GM12878 (cell line): ENCODE results near the gene KLF15. TPM values are rescaled to one million over a fixed set of nuclear protein-coding genes. Genes with fewer than 3 reads are reported as not detected.

Experiments used
- ATAC-seq: fragments of 200-7000 bp; cut with Tn5 transposase; 3 replicates; pipeline ENCODE4 v1.9.1; 2020; ENCODE audit warnings: mild to moderate bottlenecking, moderate library complexity
- BruUV-seq: library from RNA; stranded (reverse); fragments of 400-500 nt; replicated peaks from 2 replicates; lab custom pipeline; 2021; lab: Mats Ljungman, UMichigan
- CTCF ChIA-PET: fragments of 300-600 bp; sonication (Branson Sonifier 250); formaldehyde crosslinking; extraction: SDS; loops from one replicate; lab custom pipeline; 2021; ENCODE audit warnings: inconsistent platforms; lab: Yijun Ruan, JAX
- POLR2A ChIA-PET: fragments of 350-600 bp; formaldehyde crosslinking; extraction: SDS; loops from one replicate; lab custom pipeline; 2021; ENCODE audit warnings: inconsistent platforms; lab: Charles Lee
- RAD21 ChIA-PET: fragments of 300-600 bp; sonication (Branson Sonifier 250); formaldehyde crosslinking; loops from one replicate; lab custom pipeline; 2023; ENCODE audit warnings: antibody characterized with exemption; ENCODE audit not compliant: unreplicated experiment; lab: Charles Lee
- SMC1A ChIA-PET: fragments of 300-600 bp; sonication (Branson Sonifier 250); formaldehyde crosslinking; loops from one replicate; lab custom pipeline; 2023; ENCODE audit not compliant: unreplicated experiment, uncharacterized antibody; lab: Charles Lee
- DNase-seq: peaks from one replicate; pipeline ENCODE4 v3.0.0-alpha.2; 2011; ENCODE audit warnings: low read depth, low spot score
- FAIRE-seq: peaks from 3 replicates; lab custom pipeline; 2011; peaks lifted over from hg19 to GRCh38; lab: Jason Lieb, UNC
- H2AFZ ChIP-seq: 2 replicates; pipeline ENCODE4 v1.6.0; 2011; ENCODE audit warnings: low read depth, low read length, control low read depth; ENCODE audit not compliant: control insufficient read depth
- H3K27ac ChIP-seq: 2 replicates; pipeline ENCODE4 v1.5.1; 2011; ENCODE audit warnings: control low read depth; ENCODE audit not compliant: control insufficient read depth, insufficient read depth
- H3K27me3 ChIP-seq, 2 experiments: replicated peaks in 1 of 2; 2 replicates each; pipeline versions ENCODE4 v1.6.0 to v1.6.1; 2011; ENCODE audit warnings: low read length in 1 of 2; ENCODE audit not compliant: control insufficient read depth in 2 of 2, insufficient read depth in 2 of 2
- H3K36me3 ChIP-seq, 2 experiments: 2 replicates each; pipeline ENCODE4 v1.5.1; 2011; ENCODE audit warnings: low read length in 1 of 2; ENCODE audit not compliant: control insufficient read depth in 2 of 2, insufficient read depth in 2 of 2
- H3K4me1 ChIP-seq: 2 replicates; pipeline ENCODE4 v1.6.1; 2011; ENCODE audit warnings: mild to moderate bottlenecking, low read length, moderate library complexity, mixed read lengths; ENCODE audit not compliant: control insufficient read depth, insufficient read depth
- H3K4me2 ChIP-seq: 2 replicates; pipeline ENCODE4 v1.6.0; 2011; ENCODE audit warnings: control low read depth; ENCODE audit not compliant: control insufficient read depth, insufficient read depth
- H3K4me3 ChIP-seq: fragments of 200-600 bp; sonication (generic); 2 replicates; pipeline ENCODE4 v1.5.1; 2016
- H3K79me2 ChIP-seq: 2 replicates; pipeline ENCODE4 v1.6.0; 2011; ENCODE audit warnings: low read length; ENCODE audit not compliant: control insufficient read depth, insufficient read depth
- H3K9ac ChIP-seq: 2 replicates; pipeline ENCODE4 v1.8.0; 2011; ENCODE audit warnings: low read length, control low read depth, mixed read lengths; ENCODE audit not compliant: control insufficient read depth, insufficient read depth
- H3K9me3 ChIP-seq: replicated peaks from 3 replicates; pipeline ENCODE4 v1.5.1; 2011; ENCODE audit warnings: mild to moderate bottlenecking, low read length; ENCODE audit not compliant: control insufficient read depth, insufficient read depth
- H4K20me1 ChIP-seq: 2 replicates; pipeline ENCODE4 v1.6.0; 2011; ENCODE audit not compliant: control insufficient read depth, insufficient read depth
- BMI1 ChIP-seq: fragments of 450-650 bp; IDR thresholded peaks from 2 replicates; pipeline ENCODE4 v1.6.1; 2016; ENCODE audit warnings: mild to moderate bottlenecking, moderate library complexity, borderline replicate concordance
- CBX3 ChIP-seq: fragments of 200-600 bp; sonication (generic); IDR thresholded peaks from 2 replicates; pipeline ENCODE4 v1.6.1; 2016; ENCODE audit warnings: low read depth, borderline replicate concordance
- CEBPB ChIP-seq, 2 experiments: fragments of 150-350 bp in 1 of 2; IDR thresholded peaks; 2 replicates each; pipeline ENCODE4 v1.6.1; 2012 to 2014; ENCODE audit warnings: low read depth in 2 of 2, low read length in 2 of 2, borderline replicate concordance in 1 of 2, inconsistent platforms in 1 of 2
- CREB1 ChIP-seq: IDR thresholded peaks from 2 replicates; pipeline ENCODE4 v1.6.1; 2012; ENCODE audit warnings: low read depth, mild to moderate bottlenecking, inconsistent platforms
- ESRRA ChIP-seq: IDR thresholded peaks from 2 replicates; pipeline ENCODE4 v1.6.1; 2012; ENCODE audit warnings: mild to moderate bottlenecking, low read length, improper control_type of control experiment
- EZH2 ChIP-seq: IDR thresholded peaks from 2 replicates; pipeline ENCODE4 v1.6.1; 2012; ENCODE audit warnings: low read depth, mild to moderate bottlenecking, control low read depth, inconsistent platforms, low read length, borderline replicate concordance; ENCODE audit not compliant: control insufficient read depth
- IRF4 ChIP-seq: IDR thresholded peaks from 2 replicates; pipeline ENCODE4 v1.6.1; 2011; ENCODE audit warnings: low read depth, low read length
- MEF2B ChIP-seq: fragments of 450-650 bp; IDR thresholded peaks from 2 replicates; pipeline ENCODE4 v1.6.1; 2018; ENCODE audit warnings: mild to moderate bottlenecking, moderate library complexity; ENCODE audit not compliant: partially characterized antibody, poor library complexity, severe bottlenecking
- NRF1 ChIP-seq: conservative IDR thresholded peaks from 2 replicates; pipeline ENCODE4 v1.6.1; 2011; ENCODE audit warnings: mild to moderate bottlenecking, low read depth, low read length, improper control_type of control experiment
- POU2F2 ChIP-seq: IDR thresholded peaks from 3 replicates; pipeline ENCODE4 v1.6.1; 2011; ENCODE audit warnings: low read depth, mild to moderate bottlenecking, low read length, borderline replicate concordance
- SIN3A ChIP-seq: IDR thresholded peaks from 2 replicates; pipeline ENCODE4 v1.6.1; 2012; ENCODE audit warnings: low read depth, low read length, improper control_type of control experiment
- SKIL ChIP-seq: fragments of 450-650 bp; IDR thresholded peaks from 2 replicates; pipeline ENCODE4 v1.6.1; 2017; ENCODE audit warnings: mild to moderate bottlenecking, low read depth, inconsistent platforms; ENCODE audit not compliant: poor library complexity, severe bottlenecking
- TBL1XR1 ChIP-seq: IDR thresholded peaks from 2 replicates; pipeline ENCODE4 v1.6.1; 2012; ENCODE audit warnings: low read depth, low read length, improper control_type of control experiment
- TCF3 ChIP-seq: IDR thresholded peaks from 2 replicates; pipeline ENCODE4 v1.6.1; 2012; ENCODE audit warnings: low read depth, mild to moderate bottlenecking, low read length, borderline replicate concordance; ENCODE audit not compliant: insufficient read depth
- ZBED1 ChIP-seq: IDR thresholded peaks from 2 replicates; pipeline ENCODE4 v1.6.1; 2016; ENCODE audit warnings: borderline replicate concordance
- ZSCAN29 ChIP-seq: fragments of 450-650 bp; IDR thresholded peaks from 2 replicates; pipeline ENCODE4 v1.6.1; 2017; ENCODE audit warnings: mild to moderate bottlenecking, moderate library complexity
- WGBS: methylation state at CpG from one replicate; pipeline ENCODE4 v1.1.6; 2016; ENCODE audit warnings: low lambda C conversion rate; ENCODE audit not compliant: insufficient replicate concordance, insufficient coverage; ENCODE audit errors: missing lambda C conversion rate; 5-methylcytosine and 5-hydroxymethylcytosine counted together
- in situ Hi-C: fragments of 300-500 bp; cut with MboI; formaldehyde crosslinking; loops from 9 replicates; pipeline ENCODE4 v1.14.3; 2018; ENCODE audit warnings: mixed read lengths
- intact Hi-C: fragments of 100-400 bp; cut with micrococcal nuclease; formaldehyde crosslinking; loops from one replicate; pipeline ENCODE4 v1.14.2; 2022; ENCODE audit not compliant: unreplicated experiment
- polyA plus RNA-seq, 11 experiments: library from polyadenylated mRNA; depleted of rRNA in 4 of 11; unstranded in 6 of 11; stranded (reverse) in 5 of 11; fragments of >200 nt; fragmentation: Nextera tagmentation in 4 of 11; fragmentation: Illumina TruSeq in 1 of 11; extraction: Ambion mirVana in 4 of 11; extraction: Trizol in 1 of 11; gene quantifications; 1 replicate in 1 of 11; 2 replicates in 10 of 11; pipeline versions ENCODE4 v1.2.1 to v1.2.3, GENCODE V29; 2011 to 2016; ENCODE audit warnings: inconsistent platforms in 2 of 11, missing spikeins in 2 of 11, low read depth in 1 of 11
- total RNA-seq, 4 experiments: library from RNA; depleted of rRNA in 3 of 4; stranded (reverse); fragments of >200 nt in 3 of 4; fragmentation: Illumina TruSeq in 1 of 4; extraction: Trizol in 1 of 4; gene quantifications; 2 replicates each; pipeline versions ENCODE4 v1.2.1 to v1.2.3, GENCODE V29; 2013 to 2021

KLF15 gene
- total and polyA plus RNA-seq, 10 of the 15 experiments (the other 5 are each of a cell fraction or from before 2014, with no cell fraction given) = 0.15 TPM; not detected in 9

DNA sequence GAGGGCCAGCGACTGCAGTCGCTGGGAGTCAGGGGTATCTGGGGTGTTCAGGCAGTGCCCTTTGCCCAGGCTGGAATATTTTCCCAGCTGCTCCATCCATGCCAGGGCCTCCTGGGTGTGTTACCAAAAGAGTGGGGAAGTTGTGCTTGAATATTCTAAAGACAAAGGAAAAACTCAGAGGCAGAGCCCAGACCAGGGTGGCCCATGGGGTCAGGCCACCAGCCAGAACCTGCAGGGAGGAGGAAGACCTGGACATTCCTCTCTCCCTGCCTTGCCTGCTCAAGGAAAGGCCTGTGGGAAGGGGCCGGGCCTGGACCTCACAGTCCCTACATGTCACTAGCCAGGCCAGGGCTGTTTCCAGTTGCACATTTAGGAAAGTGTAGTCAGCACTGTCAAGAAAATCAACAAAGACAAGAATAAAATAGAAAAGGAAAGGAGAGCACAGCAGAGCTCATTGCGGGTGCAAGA lies 16.0 kb upstream of the KLF15 start:
- no peak overlapping the region for H3K27ac ChIP-seq
- H3K4me3 ChIP-seq = no peak overlapping the region
- H4K20me1 ChIP-seq = no peaks in the 10 kb centered on the region
- ChIA-PET POLR2A (no interaction called here), SMC1A (no interaction called here), CTCF (no interaction called here)
- no peak overlapping the region for H3K4me2 ChIP-seq
- H3K79me2 ChIP-seq = no peaks in the 10 kb centered on the region
- H3K27me3 ChIP-seq = peaks cover 0 to 2% of the 10 kb centered on the region in 2 experiments; a peak in 2 of 4 replicates
- DNase-seq (no peak), FAIRE-seq (no peak)
- no peak overlapping the region for H2AFZ ChIP-seq
- WGBS = 57% methylated on average over 4 of the region's 4 CpGs
- H3K36me3 ChIP-seq = no peaks in the 10 kb centered on the region
- in situ Hi-C loops (no loop called here), intact Hi-C loops (no loop called here)
- H3K9me3 ChIP-seq = no peaks in the 10 kb centered on the region
- TF ChIP-seq POU2F2 (no peak), CREB1 (no peak)
- TF ChIP-seq, all 136 proteins: peak for 0
- RAD21 ChIA-PET = no interaction called here
- no peak for ATAC-seq
- Histone ChIP-seq H3K4me1 (no peaks in the 10 kb centered on the region), H3K9ac (no peak overlapping the region)
- no TSS peak for BruUV-seq

- in situ Hi-C loops (no loop called here), intact Hi-C loops (no loop called here)
- WGBS = 42% methylated on average over 12 of the region's 12 CpGs
- no peak overlapping the region for H3K4me2 ChIP-seq
- FAIRE-seq (no peak), ATAC-seq (no peak), DNase-seq (no peak)
- H3K27ac ChIP-seq = no peak overlapping the region
- no peaks in the 10 kb centered on the region for H3K79me2 ChIP-seq
- no peaks in the 10 kb centered on the region for H4K20me1 ChIP-seq
- BruUV-seq = no TSS peak
- ChIA-PET RAD21 (no interaction called here), SMC1A (no interaction called here), POLR2A (no interaction called here), CTCF (interaction anchor here (0.6 kb wide), 1 partner anchor 175 kb away, joined by 4 read pairs; no protein-coding TSS in a partner anchor)
- H3K9ac ChIP-seq = no peak overlapping the region
- H3K9me3 ChIP-seq = no peaks in the 10 kb centered on the region
- peaks cover 0 to 2% of the 10 kb centered on the region in 2 experiments; a peak in 2 of 4 replicates for H3K27me3 ChIP-seq
- H3K4me3 ChIP-seq = no peak overlapping the region
- H3K4me1 ChIP-seq = no peaks in the 10 kb centered on the region
- no peaks in the 10 kb centered on the region for H3K36me3 ChIP-seq
- H2AFZ ChIP-seq = no peak overlapping the region
- no peak for TF ChIP-seq SKIL
- no peak for TF ChIP-seq SIN3A
- TF ChIP-seq CBX3 = no peak
- no peak for TF ChIP-seq EZH2
- TF ChIP-seq CEBPB (IDR thresholded peaks at IDR 0.05; ENCODE audit: borderline replicate concordance in 1 of 2, low read depth in 2 of 2, low read length in 2 of 2) = no peak
- no peak for TF ChIP-seq BMI1
- TF ChIP-seq IRF4 = no peak
- no peak for TF ChIP-seq TBL1XR1
- no peak for TF ChIP-seq MEF2B
- no peak for TF ChIP-seq NRF1
- TF ChIP-seq ESRRA = no peak
- TF ChIP-seq TCF3 = no peak
- no peak for TF ChIP-seq ZSCAN29
- no peak for TF ChIP-seq ZBED1
Observed at GRCh38 chr3:126372413-126373145, 15.4 kb upstream of the KLF15 start.
